GM12878 (cell line): ENCODE data around the gene NSDHL. TPM values are rescaled to one million over a fixed set of nuclear protein-coding genes. Genes with fewer than 3 reads are reported as not detected.

Source experiments
- ATAC-seq: fragments of 200-7000 bp; cut with Tn5 transposase; 3 replicates; pipeline ENCODE4 v1.9.1; 2020; ENCODE audit warnings: mild to moderate bottlenecking, moderate library complexity
- BruUV-seq: library from RNA; stranded (reverse); fragments of 400-500 nt; replicated peaks from 2 replicates; lab custom pipeline; 2021; lab: Mats Ljungman, UMichigan
- CTCF ChIA-PET: fragments of 300-600 bp; sonication (Branson Sonifier 250); formaldehyde crosslinking; extraction: SDS; loops from one replicate; lab custom pipeline; 2021; ENCODE audit warnings: inconsistent platforms; lab: Yijun Ruan, JAX
- POLR2A ChIA-PET: fragments of 350-600 bp; formaldehyde crosslinking; extraction: SDS; loops from one replicate; lab custom pipeline; 2021; ENCODE audit warnings: inconsistent platforms; lab: Charles Lee
- RAD21 ChIA-PET: fragments of 300-600 bp; sonication (Branson Sonifier 250); formaldehyde crosslinking; loops from one replicate; lab custom pipeline; 2023; ENCODE audit warnings: antibody characterized with exemption; ENCODE audit not compliant: unreplicated experiment; lab: Charles Lee
- SMC1A ChIA-PET: fragments of 300-600 bp; sonication (Branson Sonifier 250); formaldehyde crosslinking; loops from one replicate; lab custom pipeline; 2023; ENCODE audit not compliant: unreplicated experiment, uncharacterized antibody; lab: Charles Lee
- DNase-seq: peaks from one replicate; pipeline ENCODE4 v3.0.0-alpha.2; 2011; ENCODE audit warnings: low read depth, low spot score
- FAIRE-seq: peaks from 3 replicates; lab custom pipeline; 2011; peaks lifted over from hg19 to GRCh38; lab: Jason Lieb, UNC
- H2AFZ ChIP-seq: 2 replicates; pipeline ENCODE4 v1.6.0; 2011; ENCODE audit warnings: low read depth, low read length, control low read depth; ENCODE audit not compliant: control insufficient read depth
- H3K27ac ChIP-seq: 2 replicates; pipeline ENCODE4 v1.5.1; 2011; ENCODE audit warnings: control low read depth; ENCODE audit not compliant: control insufficient read depth, insufficient read depth
- H3K27me3 ChIP-seq, 2 experiments: replicated peaks in 1 of 2; 2 replicates each; pipeline versions ENCODE4 v1.6.0 to v1.6.1; 2011; ENCODE audit warnings: low read length in 1 of 2; ENCODE audit not compliant: control insufficient read depth in 2 of 2, insufficient read depth in 2 of 2
- H3K36me3 ChIP-seq, 2 experiments: 2 replicates each; pipeline ENCODE4 v1.5.1; 2011; ENCODE audit warnings: low read length in 1 of 2; ENCODE audit not compliant: control insufficient read depth in 2 of 2, insufficient read depth in 2 of 2
- H3K4me1 ChIP-seq: 2 replicates; pipeline ENCODE4 v1.6.1; 2011; ENCODE audit warnings: mild to moderate bottlenecking, low read length, moderate library complexity, mixed read lengths; ENCODE audit not compliant: control insufficient read depth, insufficient read depth
- H3K4me2 ChIP-seq: 2 replicates; pipeline ENCODE4 v1.6.0; 2011; ENCODE audit warnings: control low read depth; ENCODE audit not compliant: control insufficient read depth, insufficient read depth
- H3K4me3 ChIP-seq: fragments of 200-600 bp; sonication (generic); 2 replicates; pipeline ENCODE4 v1.5.1; 2016
- H3K79me2 ChIP-seq: 2 replicates; pipeline ENCODE4 v1.6.0; 2011; ENCODE audit warnings: low read length; ENCODE audit not compliant: control insufficient read depth, insufficient read depth
- H3K9ac ChIP-seq: 2 replicates; pipeline ENCODE4 v1.8.0; 2011; ENCODE audit warnings: low read length, control low read depth, mixed read lengths; ENCODE audit not compliant: control insufficient read depth, insufficient read depth
- H3K9me3 ChIP-seq: replicated peaks from 3 replicates; pipeline ENCODE4 v1.5.1; 2011; ENCODE audit warnings: mild to moderate bottlenecking, low read length; ENCODE audit not compliant: control insufficient read depth, insufficient read depth
- H4K20me1 ChIP-seq: 2 replicates; pipeline ENCODE4 v1.6.0; 2011; ENCODE audit not compliant: control insufficient read depth, insufficient read depth
- FOXK2 ChIP-seq: fragments of 450-650 bp; IDR thresholded peaks from 2 replicates; pipeline ENCODE4 v1.6.1; 2017; ENCODE audit warnings: mild to moderate bottlenecking, moderate library complexity
- HDAC2 ChIP-seq: fragments of 200-600 bp; sonication (generic); IDR thresholded peaks from 2 replicates; pipeline ENCODE4 v1.6.1; 2017
- IRF4 ChIP-seq: IDR thresholded peaks from 2 replicates; pipeline ENCODE4 v1.6.1; 2011; ENCODE audit warnings: low read depth, low read length
- KAT2A ChIP-seq: conservative IDR thresholded peaks from 2 replicates; pipeline ENCODE4 v1.6.1; 2011; ENCODE audit warnings: low read depth, low read length; ENCODE audit not compliant: control insufficient read depth
- NR2C1 ChIP-seq: fragments of 450-650 bp; IDR thresholded peaks from 2 replicates; pipeline ENCODE4 v1.6.1; 2017; ENCODE audit warnings: antibody characterized with exemption, mild to moderate bottlenecking, moderate library complexity
- PML ChIP-seq: IDR thresholded peaks from 2 replicates; pipeline ENCODE4 v1.6.1; 2012; ENCODE audit warnings: low read length, inconsistent platforms
- POLR2AphosphoS5 ChIP-seq: IDR thresholded peaks from 2 replicates; pipeline ENCODE4 v1.6.1; 2011; ENCODE audit warnings: mild to moderate bottlenecking, low read length, inconsistent platforms
- RAD51 ChIP-seq: fragments of 450-650 bp; IDR thresholded peaks from 2 replicates; pipeline ENCODE4 v1.6.1; 2016; ENCODE audit warnings: moderate library complexity, mild to moderate bottlenecking, inconsistent platforms
- SMAD1 ChIP-seq: fragments of 450-650 bp; IDR thresholded peaks from 2 replicates; pipeline ENCODE4 v1.6.1; 2018; ENCODE audit warnings: mild to moderate bottlenecking, low read depth; ENCODE audit not compliant: partially characterized antibody
- STAT1 ChIP-seq: fragments of 450-650 bp; conservative IDR thresholded peaks from 2 replicates; pipeline ENCODE4 v1.6.1; 2014; ENCODE audit warnings: antibody characterized with exemption, mild to moderate bottlenecking
- ZBED1 ChIP-seq: IDR thresholded peaks from 2 replicates; pipeline ENCODE4 v1.6.1; 2016; ENCODE audit warnings: borderline replicate concordance
- WGBS: methylation state at CpG from one replicate; pipeline ENCODE4 v1.1.6; 2016; ENCODE audit warnings: low lambda C conversion rate; ENCODE audit not compliant: insufficient replicate concordance, insufficient coverage; ENCODE audit errors: missing lambda C conversion rate; 5-methylcytosine and 5-hydroxymethylcytosine counted together
- in situ Hi-C: fragments of 300-500 bp; cut with MboI; formaldehyde crosslinking; loops from 9 replicates; pipeline ENCODE4 v1.14.3; 2018; ENCODE audit warnings: mixed read lengths
- intact Hi-C: fragments of 100-400 bp; cut with micrococcal nuclease; formaldehyde crosslinking; loops from one replicate; pipeline ENCODE4 v1.14.2; 2022; ENCODE audit not compliant: unreplicated experiment
- polyA plus RNA-seq, 11 experiments: library from polyadenylated mRNA; depleted of rRNA in 4 of 11; unstranded in 6 of 11; stranded (reverse) in 5 of 11; fragments of >200 nt; fragmentation: Nextera tagmentation in 4 of 11; fragmentation: Illumina TruSeq in 1 of 11; extraction: Ambion mirVana in 4 of 11; extraction: Trizol in 1 of 11; gene quantifications; 1 replicate in 1 of 11; 2 replicates in 10 of 11; pipeline versions ENCODE4 v1.2.1 to v1.2.3, GENCODE V29; 2011 to 2016; ENCODE audit warnings: inconsistent platforms in 2 of 11, missing spikeins in 2 of 11, low read depth in 1 of 11
- total RNA-seq, 4 experiments: library from RNA; depleted of rRNA in 3 of 4; stranded (reverse); fragments of >200 nt in 3 of 4; fragmentation: Illumina TruSeq in 1 of 4; extraction: Trizol in 1 of 4; gene quantifications; 2 replicates each; pipeline versions ENCODE4 v1.2.1 to v1.2.3, GENCODE V29; 2013 to 2021
- TF ChIP-seq, protein P1 (sequence below): IDR thresholded peaks from 2 replicates; pipeline ENCODE4 v1.6.1; 2012; ENCODE audit warnings: low read depth, low read length, improper control_type of control experiment

The NSDHL gene
- total and polyA plus RNA-seq, 10 of the 15 experiments (the other 5 are each of a cell fraction or from before 2014, with no cell fraction given) = 16.9 to 37.1 (median 26.9) TPM

- BruUV-seq = no TSS peak
- FAIRE-seq (no peak), DNase-seq (no peak), ATAC-seq (no peak)
- intact Hi-C loops = no loop called here
- Histone ChIP-seq H3K27me3 (no peaks in the 10 kb centered on the region), H4K20me1 (no peaks in the 10 kb centered on the region), H3K4me3 (no peak overlapping the region), H3K27ac (no peak overlapping the region), H3K4me1 (no peaks in the 10 kb centered on the region), H3K4me2 (no peak overlapping the region), H3K9ac (no peak overlapping the region), H3K79me2 (no peaks in the 10 kb centered on the region), H2AFZ (no peak overlapping the region), H3K9me3 (no peaks in the 10 kb centered on the region), H3K36me3 (no peaks in the 10 kb centered on the region)
- ChIA-PET POLR2A (no interaction called here), CTCF (interaction anchor here (1.0 to 1.9 kb wide), 4 partner anchors 9 to 1060 kb away, joined by 3 to 10 read pairs (median 3); no protein-coding TSS in a partner anchor), RAD21 (interaction anchor here (3.5 kb wide), 1 partner anchor 171 kb away, joined by 15 read pairs; no protein-coding TSS in a partner anchor), SMC1A (interaction anchor here (1.5 kb wide), 1 partner anchor 11 kb away, joined by 3 read pairs; no protein-coding TSS in a partner anchor)
- no peak for TF ChIP-seq PML
- no peak for TF ChIP-seq ZBED1
- TF ChIP-seq POLR2AphosphoS5 = no peak
- TF ChIP-seq KAT2A = no peak
- no peak for TF ChIP-seq STAT1
- no peak for TF ChIP-seq SMAD1
- TF ChIP-seq RAD51 = no peak
- no peak for TF ChIP-seq HDAC2
- 43% methylated on average over 5 of the region's 5 CpGs for WGBS
- in situ Hi-C loops = loop anchor here (25.0 kb wide), 1 partner anchor 176 kb away; the partner anchor contains the start of gene GABRQ
These were observed 17.7 kb upstream of the NSDHL start for GRCh38 chrX:152813206-152813605.

DNA sequence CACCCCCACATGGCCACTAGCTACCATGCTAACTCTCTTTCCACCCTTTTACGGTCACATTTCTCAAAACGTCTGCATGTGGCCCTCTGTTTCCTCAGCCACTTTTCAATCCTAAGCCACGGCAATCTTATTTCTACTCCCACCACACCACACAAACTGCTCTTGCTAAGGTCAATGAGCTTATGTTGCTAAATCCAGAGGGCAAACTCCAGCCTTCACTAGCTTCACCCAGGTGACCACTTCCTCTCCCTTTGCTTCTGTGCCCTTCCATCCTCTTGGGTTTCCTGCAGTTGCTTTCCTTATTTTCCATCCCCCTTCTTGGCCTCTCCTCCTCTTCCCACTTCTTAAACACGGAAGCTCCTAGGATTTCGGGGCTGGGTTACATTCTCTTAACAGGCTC lies 16.8 kb upstream of the NSDHL start:
- Histone ChIP-seq H3K27ac (no peak overlapping the region), H2AFZ (no peak overlapping the region), H3K4me1 (no peaks in the 10 kb centered on the region), H4K20me1 (no peaks in the 10 kb centered on the region), H3K4me3 (no peak overlapping the region), H3K4me2 (no peak overlapping the region), H3K9ac (no peak overlapping the region), H3K36me3 (no peaks in the 10 kb centered on the region), H3K9me3 (no peaks in the 10 kb centered on the region), H3K79me2 (no peaks in the 10 kb centered on the region), H3K27me3 (no peaks in the 10 kb centered on the region)
- CTCF ChIA-PET = interaction anchor here (0.8 to 1.9 kb wide), 4 partner anchors 9 to 1061 kb away, joined by 3 to 10 read pairs (median 3); no protein-coding TSS in a partner anchor
- SMC1A ChIA-PET = interaction anchor here (1.0 to 1.5 kb wide), 3 partner anchors 10 to 171 kb away, joined by 3 to 4 read pairs (median 3); no protein-coding TSS in a partner anchor
- no peak for FAIRE-seq
- DNase-seq = no peak
- intact Hi-C loops = no loop called here
- RAD21 ChIA-PET = interaction anchor here (3.5 kb wide), 1 partner anchor 172 kb away, joined by 15 read pairs; no protein-coding TSS in a partner anchor
- BruUV-seq = no TSS peak
- no peak for ATAC-seq
- POLR2A ChIA-PET = no interaction called here
- in situ Hi-C loops = loop anchor here (25.0 kb wide), 1 partner anchor 177 kb away; the partner anchor contains the start of gene GABRQ
- no peak for TF ChIP-seq IRF4
- no peak for TF ChIP-seq NR2C1
- no peak for TF ChIP-seq FOXK2
- TF ChIP-seq, protein P1, sequence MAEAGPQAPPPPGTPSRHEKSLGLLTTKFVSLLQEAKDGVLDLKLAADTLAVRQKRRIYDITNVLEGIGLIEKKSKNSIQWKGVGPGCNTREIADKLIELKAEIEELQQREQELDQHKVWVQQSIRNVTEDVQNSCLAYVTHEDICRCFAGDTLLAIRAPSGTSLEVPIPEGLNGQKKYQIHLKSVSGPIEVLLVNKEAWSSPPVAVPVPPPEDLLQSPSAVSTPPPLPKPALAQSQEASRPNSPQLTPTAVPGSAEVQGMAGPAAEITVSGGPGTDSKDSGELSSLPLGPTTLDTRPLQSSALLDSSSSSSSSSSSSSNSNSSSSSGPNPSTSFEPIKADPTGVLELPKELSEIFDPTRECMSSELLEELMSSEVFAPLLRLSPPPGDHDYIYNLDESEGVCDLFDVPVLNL = no peak
- WGBS = 6% methylated on average over 5 of the region's 5 CpGs
